Erythroblast (primary cell): ENCODE results near the gene STX4.

ENCODE experiments used
- GATA1 ChIP-seq: IDR thresholded peaks from 2 replicates; pipeline ENCODE4 v1.6.1; 2011; ENCODE audit warnings: low read depth, mild to moderate bottlenecking, control low read depth, low read length, moderate library complexity
- POLR2A ChIP-seq: IDR thresholded peaks from 2 replicates; pipeline ENCODE4 v1.6.1; 2011; ENCODE audit warnings: mild to moderate bottlenecking, low read length

- TF ChIP-seq POLR2A (no peak), GATA1 (no peak)
Measured at GRCh38 chr16:31002862-31003341, 30.5 kb upstream of the STX4 start.
